ENCODE measurements around the gene AUTS2.

Gene AUTS2

DNA sequence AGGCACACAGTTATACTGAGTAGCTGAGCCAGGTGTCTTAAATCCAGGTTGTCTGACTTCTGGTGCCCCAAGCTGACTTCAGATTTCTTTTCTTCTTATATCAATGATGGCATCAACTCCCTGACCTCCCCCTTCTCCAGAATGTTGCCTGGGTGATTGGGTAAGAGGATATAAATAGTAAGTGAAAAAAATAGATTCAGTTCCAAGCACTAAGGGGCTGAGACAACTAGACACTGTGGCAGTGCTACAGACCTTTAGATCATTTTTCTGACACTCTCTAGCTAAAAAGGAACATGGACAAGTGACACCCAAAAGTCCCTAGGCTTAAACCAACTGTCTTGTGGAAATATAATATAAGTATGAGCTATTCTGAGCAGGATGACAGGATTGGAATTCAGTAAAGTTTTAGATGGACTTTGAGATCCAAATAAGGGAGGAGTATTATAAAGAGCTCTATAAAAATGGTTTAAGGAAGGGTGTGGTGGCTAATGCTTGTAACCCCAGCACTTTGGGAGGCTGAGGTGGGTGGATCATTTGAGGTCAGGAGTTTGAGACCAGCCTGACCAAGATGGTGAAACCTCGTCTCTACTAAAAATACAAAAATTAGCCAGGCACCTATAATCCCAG lies 944.6 kb downstream of the AUTS2 start:
- H3K4me3 Mint-ChIP-seq, result no peak overlapping the region
- peaks cover 7% of the 10 kb centered on the region for H3K27me3 Mint-ChIP-seq (ENCODE audit: low read depth, poor library complexity)
- no peak for TF ChIP-seq CTCF (IDR thresholded peaks at IDR 0.05)
- H3K27ac Mint-ChIP-seq, result no peak overlapping the region
- DNase-seq, result no peak
- H3K36me3 Mint-ChIP-seq (ENCODE audit: low read depth), result peaks cover 18% of the 10 kb centered on the region
- H3K4me1 Mint-ChIP-seq, result no peaks in the 10 kb centered on the region
- H3K9me3 Mint-ChIP-seq, result peaks cover 13% of the 10 kb centered on the region

- H3K36me3 Mint-ChIP-seq (ENCODE audit: low read depth), result peaks cover 28% of the 10 kb centered on the region
These were observed 945.7 kb downstream of the AUTS2 start for GRCh38 chr7:70544016-70544415.

GRCh38 chr7:70545214-70545613 lies 946.9 kb downstream of the AUTS2 start:
- no peak for DNase-seq
- Mint-ChIP-seq H3K27me3 (ENCODE audit: low read depth, poor library complexity) (peaks cover 7% of the 10 kb centered on the region), H3K36me3 (ENCODE audit: low read depth) (peaks cover 40% of the 10 kb centered on the region), H3K4me3 (no peak overlapping the region), H3K4me1 (no peaks in the 10 kb centered on the region), H3K9me3 (peaks cover 36% of the 10 kb centered on the region), H3K27ac (no peak overlapping the region)
- no peak for TF ChIP-seq CTCF (IDR thresholded peaks at IDR 0.05)

More at GRCh38 chr7:70544016-70544415, 945.7 kb downstream of the AUTS2 start:
- H3K9me3 Mint-ChIP-seq, result peaks cover 24% of the 10 kb centered on the region
- no peak for DNase-seq
- TF ChIP-seq CTCF (IDR thresholded peaks at IDR 0.05), result no peak
- no peaks in the 10 kb centered on the region for H3K4me1 Mint-ChIP-seq
- no peak overlapping the region for H3K27ac Mint-ChIP-seq
- H3K27me3 Mint-ChIP-seq (ENCODE audit: low read depth, poor library complexity), result peaks cover 7% of the 10 kb centered on the region
- no peak overlapping the region for H3K4me3 Mint-ChIP-seq

GRCh38 chr7:70552141-70552540 lies 953.9 kb downstream of the AUTS2 start:
- Mint-ChIP-seq H3K4me3 (no peak overlapping the region), H3K27me3 (ENCODE audit: low read depth, poor library complexity) (no peaks in the 10 kb centered on the region), H3K27ac (no peak overlapping the region), H3K9me3 (peaks cover 35% of the 10 kb centered on the region), H3K4me1 (no peaks in the 10 kb centered on the region), H3K36me3 (ENCODE audit: low read depth) (peaks cover 38% of the 10 kb centered on the region)
- no peak for DNase-seq
- TF ChIP-seq CTCF (IDR thresholded peaks at IDR 0.05), result no peak

DNA sequence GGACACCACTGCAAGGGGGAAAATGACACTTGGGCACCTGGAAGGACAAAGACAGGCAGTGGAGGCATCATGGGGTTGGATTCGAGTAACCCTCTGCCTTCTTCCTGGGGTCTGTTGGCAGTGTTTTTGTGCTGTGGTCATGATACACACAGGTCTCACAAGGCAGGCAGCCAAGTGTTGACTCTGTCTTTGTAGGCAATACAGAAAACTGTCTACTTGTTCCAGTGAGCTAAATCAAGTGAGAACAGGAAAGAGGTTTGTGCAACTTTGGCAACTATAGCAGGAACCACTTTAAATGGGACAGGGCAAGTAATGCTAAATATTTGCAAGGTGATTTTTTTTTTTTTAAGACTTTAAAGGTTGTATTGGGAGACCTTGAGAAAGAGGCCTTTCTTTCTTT lies 955.1 kb downstream of the AUTS2 start:
- no peak for DNase-seq
- no peaks in the 10 kb centered on the region for H3K27me3 Mint-ChIP-seq (ENCODE audit: low read depth, poor library complexity)
- TF ChIP-seq CTCF (IDR thresholded peaks at IDR 0.05), result no peak
- H3K36me3 Mint-ChIP-seq (ENCODE audit: low read depth), result peaks cover 34% of the 10 kb centered on the region
- peaks cover 25% of the 10 kb centered on the region for H3K9me3 Mint-ChIP-seq
- H3K27ac Mint-ChIP-seq, result no peak overlapping the region
- H3K4me1 Mint-ChIP-seq, result no peaks in the 10 kb centered on the region
- H3K4me3 Mint-ChIP-seq, result no peak overlapping the region

GRCh38 chr7:70554646-70555045 lies 956.4 kb downstream of the AUTS2 start:
- H3K9me3 Mint-ChIP-seq, result peaks cover 25% of the 10 kb centered on the region
- no peak for DNase-seq
- no peak for TF ChIP-seq CTCF (IDR thresholded peaks at IDR 0.05)

More at GRCh38 chr7:70554646-70555045, 956.4 kb downstream of the AUTS2 start:
- no peaks in the 10 kb centered on the region for H3K4me1 Mint-ChIP-seq
- no peak overlapping the region for H3K4me3 Mint-ChIP-seq
- no peaks in the 10 kb centered on the region for H3K27me3 Mint-ChIP-seq (ENCODE audit: low read depth, poor library complexity)
- H3K36me3 Mint-ChIP-seq (ENCODE audit: low read depth), result peaks cover 34% of the 10 kb centered on the region
- H3K27ac Mint-ChIP-seq, result no peak overlapping the region
